ENCODE results near the gene PCSK4. TPM values are rescaled to one million over a fixed set of nuclear protein-coding genes. Genes with fewer than 3 reads are reported as not detected.

PCSK4 gene
- total RNA-seq, 1 donor from 2014 or later: 8.4 TPM

DNA sequence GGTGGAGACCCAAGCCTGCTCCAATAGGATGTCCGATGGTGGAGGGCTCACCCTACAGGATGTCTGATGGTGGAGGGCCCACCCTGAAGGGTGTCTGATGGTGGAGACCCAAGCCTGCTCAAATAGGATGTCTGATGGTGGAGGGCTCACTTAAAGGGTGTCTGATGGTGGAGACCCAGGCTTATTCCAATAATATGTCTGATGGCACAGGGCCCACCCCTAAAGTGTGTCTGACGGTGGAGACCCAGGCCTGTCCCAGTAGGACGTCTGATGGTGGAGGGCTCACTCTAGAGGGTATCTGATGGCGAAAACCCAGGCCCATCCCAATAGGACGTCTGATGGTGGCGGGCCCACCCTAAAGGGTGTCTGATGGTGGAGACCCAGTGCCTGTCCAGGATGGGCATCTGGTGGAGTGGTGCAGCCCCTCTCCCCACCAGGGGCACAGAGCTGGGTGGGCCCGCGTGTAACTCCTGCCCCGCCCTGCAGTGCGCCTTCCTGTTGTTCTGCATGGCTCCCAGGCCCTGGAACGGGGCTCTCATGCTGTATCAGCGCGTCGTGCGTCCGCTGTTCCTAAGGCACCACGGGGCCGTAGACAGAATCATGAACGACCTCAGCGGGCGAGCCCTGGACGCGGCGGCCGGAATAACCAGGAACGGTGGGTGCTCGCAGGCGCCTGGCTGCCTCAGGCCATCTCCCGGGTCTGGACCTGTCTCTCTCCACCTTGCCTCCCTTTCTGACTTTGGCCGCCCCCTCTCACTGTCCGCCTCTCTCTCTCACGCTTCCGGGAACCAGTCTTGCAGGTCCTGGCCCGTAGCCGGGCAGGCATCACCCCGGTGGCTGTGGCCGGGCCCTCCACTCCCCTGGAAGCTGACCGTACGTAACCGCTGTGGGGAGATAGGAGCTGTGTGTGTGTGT, 5.9 kb upstream of the PCSK4 start:
- TF ChIP-seq, protein P1, sequence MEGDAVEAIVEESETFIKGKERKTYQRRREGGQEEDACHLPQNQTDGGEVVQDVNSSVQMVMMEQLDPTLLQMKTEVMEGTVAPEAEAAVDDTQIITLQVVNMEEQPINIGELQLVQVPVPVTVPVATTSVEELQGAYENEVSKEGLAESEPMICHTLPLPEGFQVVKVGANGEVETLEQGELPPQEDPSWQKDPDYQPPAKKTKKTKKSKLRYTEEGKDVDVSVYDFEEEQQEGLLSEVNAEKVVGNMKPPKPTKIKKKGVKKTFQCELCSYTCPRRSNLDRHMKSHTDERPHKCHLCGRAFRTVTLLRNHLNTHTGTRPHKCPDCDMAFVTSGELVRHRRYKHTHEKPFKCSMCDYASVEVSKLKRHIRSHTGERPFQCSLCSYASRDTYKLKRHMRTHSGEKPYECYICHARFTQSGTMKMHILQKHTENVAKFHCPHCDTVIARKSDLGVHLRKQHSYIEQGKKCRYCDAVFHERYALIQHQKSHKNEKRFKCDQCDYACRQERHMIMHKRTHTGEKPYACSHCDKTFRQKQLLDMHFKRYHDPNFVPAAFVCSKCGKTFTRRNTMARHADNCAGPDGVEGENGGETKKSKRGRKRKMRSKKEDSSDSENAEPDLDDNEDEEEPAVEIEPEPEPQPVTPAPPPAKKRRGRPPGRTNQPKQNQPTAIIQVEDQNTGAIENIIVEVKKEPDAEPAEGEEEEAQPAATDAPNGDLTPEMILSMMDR (IDR thresholded peaks at IDR 0.05; ENCODE audit: unreplicated experiment): no peak
- Mint-ChIP-seq H3K36me3 (ENCODE audit: low read depth, unreplicated experiment) (no peaks in the 10 kb centered on the region), H3K9me3 (ENCODE audit: unreplicated experiment) (no peaks in the 10 kb centered on the region), H3K4me1 (ENCODE audit: unreplicated experiment) (no peaks in the 10 kb centered on the region), H3K4me3 (ENCODE audit: unreplicated experiment) (no peak overlapping the region), H3K27me3 (ENCODE audit: unreplicated experiment) (peaks cover 8% of the 10 kb centered on the region), H3K27ac (ENCODE audit: unreplicated experiment) (no peak overlapping the region)
- no peak for DNase-seq (ENCODE audit: low spot score)

DNA sequence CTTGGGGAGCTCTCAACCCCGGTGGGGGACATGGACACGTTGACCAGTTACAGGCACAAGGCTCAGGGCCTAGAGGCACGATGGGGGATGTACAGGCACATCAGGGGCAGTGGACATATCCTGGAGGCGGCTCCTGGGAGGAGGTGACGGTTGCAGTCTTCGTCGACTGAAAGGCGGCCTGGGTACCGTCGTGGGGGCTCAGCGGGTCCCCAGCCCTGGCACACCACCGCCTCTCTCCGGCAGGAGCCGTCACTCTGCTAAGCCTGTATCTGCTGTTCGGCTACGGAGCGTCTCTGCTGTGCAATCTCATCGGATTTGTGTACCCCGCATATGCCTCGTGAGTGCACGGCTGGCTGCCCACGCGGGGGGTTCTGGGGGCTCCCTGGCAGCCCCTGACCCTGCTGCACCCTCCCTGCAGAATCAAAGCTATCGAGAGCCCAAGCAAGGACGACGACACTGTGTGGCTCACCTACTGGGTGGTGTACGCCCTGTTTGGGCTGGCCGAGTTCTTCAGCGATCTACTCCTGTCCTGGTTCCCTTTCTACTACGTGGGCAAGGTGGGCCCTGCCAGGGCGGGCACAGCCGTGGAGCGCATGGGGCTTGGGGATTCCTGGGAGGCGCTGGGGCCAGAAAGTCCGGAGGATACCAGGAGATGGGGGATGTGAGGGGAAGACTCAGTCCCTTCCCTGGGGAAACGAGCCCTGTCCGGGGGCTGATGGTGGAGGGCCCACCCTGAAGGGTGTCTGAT, 5.1 kb upstream of the PCSK4 start:
- Mint-ChIP-seq H3K27ac (ENCODE audit: unreplicated experiment) (no peak overlapping the region), H3K4me3 (ENCODE audit: unreplicated experiment) (no peak overlapping the region), H3K4me1 (ENCODE audit: unreplicated experiment) (peaks cover 2% of the 10 kb centered on the region), H3K27me3 (ENCODE audit: unreplicated experiment) (peaks cover 12% of the 10 kb centered on the region), H3K9me3 (ENCODE audit: unreplicated experiment) (no peaks in the 10 kb centered on the region), H3K36me3 (ENCODE audit: low read depth, unreplicated experiment) (no peaks in the 10 kb centered on the region)
- no peak for DNase-seq (ENCODE audit: low spot score)
- TF ChIP-seq, protein P1 (IDR thresholded peaks at IDR 0.05; ENCODE audit: unreplicated experiment): no peak

DNA sequence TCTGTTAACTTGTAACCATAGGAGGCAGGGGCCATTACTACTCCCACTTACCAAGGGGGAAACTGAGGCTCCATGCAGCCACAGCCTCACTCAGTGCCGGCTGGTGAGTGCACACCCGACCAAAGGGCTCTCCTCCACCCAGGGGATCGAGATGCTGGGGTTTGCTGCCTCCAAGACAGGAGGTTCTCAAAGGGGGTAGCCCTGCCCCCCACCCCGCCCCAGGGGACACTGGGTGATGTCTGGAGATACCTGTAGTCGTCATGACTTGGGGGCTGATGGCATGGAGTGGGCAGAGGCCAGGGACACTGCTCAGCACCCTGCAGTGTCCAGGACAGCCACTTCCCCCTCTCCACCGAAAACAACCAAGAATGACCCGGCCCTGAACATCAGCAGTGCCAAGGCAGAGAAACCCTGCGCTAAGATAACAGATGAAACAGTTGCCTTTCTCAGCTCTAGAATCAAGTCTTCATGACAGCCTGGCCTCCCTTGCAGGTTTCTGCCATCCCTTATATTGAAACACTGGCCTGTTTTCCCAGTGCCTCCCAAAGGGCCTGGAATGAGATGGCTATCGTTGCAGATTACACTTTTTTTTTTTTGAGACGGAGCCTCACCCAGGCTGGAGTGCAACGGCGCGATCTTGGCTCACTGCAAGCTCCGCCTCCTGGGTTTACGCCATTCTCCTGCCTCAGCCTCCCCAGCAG, 4.1 kb upstream of the PCSK4 start:
- no peak overlapping the region for H3K27ac Mint-ChIP-seq (ENCODE audit: unreplicated experiment)
- H3K27me3 Mint-ChIP-seq (ENCODE audit: unreplicated experiment): peaks cover 12% of the 10 kb centered on the region
- H3K9me3 Mint-ChIP-seq (ENCODE audit: unreplicated experiment): no peaks in the 10 kb centered on the region
- no peak for DNase-seq (ENCODE audit: low spot score)
- TF ChIP-seq, protein P1 (IDR thresholded peaks at IDR 0.05; ENCODE audit: unreplicated experiment): no peak
- H3K4me1 Mint-ChIP-seq (ENCODE audit: unreplicated experiment): peaks cover 2% of the 10 kb centered on the region
- H3K36me3 Mint-ChIP-seq (ENCODE audit: low read depth, unreplicated experiment): no peaks in the 10 kb centered on the region
- no peak overlapping the region for H3K4me3 Mint-ChIP-seq (ENCODE audit: unreplicated experiment)

DNA sequence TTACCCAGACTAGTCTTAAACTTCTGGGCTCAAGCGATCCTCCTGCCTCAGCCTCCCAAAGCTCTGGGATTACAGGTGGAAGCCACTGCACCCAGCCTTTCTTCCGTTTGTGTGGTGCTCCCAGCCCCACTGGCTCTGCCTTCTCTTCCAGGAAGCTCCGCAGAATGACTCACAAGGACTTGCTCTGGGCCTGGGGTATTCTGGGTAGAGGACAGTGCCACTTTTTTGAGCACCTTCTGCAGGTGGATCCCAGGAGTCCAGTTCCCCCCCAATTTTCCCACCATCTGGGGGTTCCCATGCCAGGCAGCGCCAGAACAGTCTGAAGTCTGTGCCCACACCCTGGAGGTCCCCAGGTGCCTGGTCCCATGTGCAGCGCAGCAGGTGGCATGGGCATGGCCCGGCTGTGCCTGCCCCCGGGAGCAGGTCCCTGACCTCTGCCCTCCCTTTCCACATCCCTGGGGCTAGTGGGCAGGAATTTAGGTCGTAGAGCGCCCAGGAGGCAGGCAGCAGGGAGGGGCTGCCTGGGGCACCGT, 2.4 kb upstream of the PCSK4 start:
- H3K4me3 Mint-ChIP-seq (ENCODE audit: unreplicated experiment): no peak overlapping the region
- TF ChIP-seq, protein P1 (IDR thresholded peaks at IDR 0.05; ENCODE audit: unreplicated experiment): no peak
- no peaks in the 10 kb centered on the region for H3K9me3 Mint-ChIP-seq (ENCODE audit: unreplicated experiment)
- H3K36me3 Mint-ChIP-seq (ENCODE audit: low read depth, unreplicated experiment): no peaks in the 10 kb centered on the region
- H3K4me1 Mint-ChIP-seq (ENCODE audit: unreplicated experiment): peaks cover 2% of the 10 kb centered on the region
- no peak overlapping the region for H3K27ac Mint-ChIP-seq (ENCODE audit: unreplicated experiment)
- DNase-seq (ENCODE audit: low spot score): no peak
- peaks cover 14% of the 10 kb centered on the region for H3K27me3 Mint-ChIP-seq (ENCODE audit: unreplicated experiment)
